GM20000 (cell line): ENCODE results near the gene KRTAP22-1.

Experiments
- DNase-seq: peaks from one replicate; pipeline ENCODE4 v3.0.0; 2012; ENCODE audit warnings: low spot score
- TF ChIP-seq, protein P1 (sequence below): IDR thresholded peaks from 2 replicates; pipeline ENCODE4 v1.5.1; 2012; ENCODE audit warnings: mild to moderate bottlenecking, control low read depth; ENCODE audit errors: extremely low read depth, missing control alignments

KRTAP22-1 gene

DNA sequence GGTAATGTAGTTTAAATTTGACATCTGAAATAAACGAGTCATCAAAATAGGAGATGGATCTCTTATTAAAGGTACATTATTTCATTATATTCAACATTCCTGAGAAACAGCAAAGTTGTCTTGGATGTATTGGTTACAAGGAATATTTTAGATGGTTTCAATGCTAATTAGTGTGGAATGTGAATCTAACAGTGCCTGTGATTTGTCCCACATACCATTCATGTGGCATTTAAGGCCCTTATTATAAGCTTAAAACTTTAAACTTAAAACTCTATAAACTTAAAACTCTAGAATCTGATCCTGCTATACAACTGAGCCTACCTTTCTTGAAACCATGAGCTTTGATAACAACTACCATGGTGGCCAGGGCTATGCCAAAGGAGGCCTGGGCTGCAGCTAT lies at the start of gene KRTAP22-1:
KRTAP22-1 (plus strand) TSS at position 301 of the 400 bp plus-strand sequence.
- TF ChIP-seq, protein P1, sequence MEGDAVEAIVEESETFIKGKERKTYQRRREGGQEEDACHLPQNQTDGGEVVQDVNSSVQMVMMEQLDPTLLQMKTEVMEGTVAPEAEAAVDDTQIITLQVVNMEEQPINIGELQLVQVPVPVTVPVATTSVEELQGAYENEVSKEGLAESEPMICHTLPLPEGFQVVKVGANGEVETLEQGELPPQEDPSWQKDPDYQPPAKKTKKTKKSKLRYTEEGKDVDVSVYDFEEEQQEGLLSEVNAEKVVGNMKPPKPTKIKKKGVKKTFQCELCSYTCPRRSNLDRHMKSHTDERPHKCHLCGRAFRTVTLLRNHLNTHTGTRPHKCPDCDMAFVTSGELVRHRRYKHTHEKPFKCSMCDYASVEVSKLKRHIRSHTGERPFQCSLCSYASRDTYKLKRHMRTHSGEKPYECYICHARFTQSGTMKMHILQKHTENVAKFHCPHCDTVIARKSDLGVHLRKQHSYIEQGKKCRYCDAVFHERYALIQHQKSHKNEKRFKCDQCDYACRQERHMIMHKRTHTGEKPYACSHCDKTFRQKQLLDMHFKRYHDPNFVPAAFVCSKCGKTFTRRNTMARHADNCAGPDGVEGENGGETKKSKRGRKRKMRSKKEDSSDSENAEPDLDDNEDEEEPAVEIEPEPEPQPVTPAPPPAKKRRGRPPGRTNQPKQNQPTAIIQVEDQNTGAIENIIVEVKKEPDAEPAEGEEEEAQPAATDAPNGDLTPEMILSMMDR: no peak
- DNase-seq: no peak

DNA sequence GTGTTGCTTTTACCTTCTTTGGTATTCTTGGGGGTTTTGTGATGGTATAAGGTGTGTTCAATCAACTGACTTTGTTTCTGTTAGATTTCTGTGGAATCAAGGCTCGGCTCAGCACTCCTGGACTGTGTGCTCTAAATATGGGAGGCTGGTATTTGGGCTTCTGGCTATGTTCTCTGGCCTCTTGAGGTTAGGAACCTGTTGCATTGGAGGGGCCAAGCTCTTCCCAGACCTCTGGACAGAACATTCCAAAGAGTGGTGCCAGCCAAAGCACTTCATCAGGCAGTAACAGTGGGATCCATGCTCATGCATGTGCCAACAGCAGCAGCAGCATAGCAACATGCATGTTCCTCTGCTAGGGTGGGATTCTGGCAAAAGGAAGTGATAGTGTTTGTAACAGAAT lies 48.1 kb upstream of the KRTAP22-1 start:
- no peak for DNase-seq
- TF ChIP-seq, protein P1: no peak

DNA sequence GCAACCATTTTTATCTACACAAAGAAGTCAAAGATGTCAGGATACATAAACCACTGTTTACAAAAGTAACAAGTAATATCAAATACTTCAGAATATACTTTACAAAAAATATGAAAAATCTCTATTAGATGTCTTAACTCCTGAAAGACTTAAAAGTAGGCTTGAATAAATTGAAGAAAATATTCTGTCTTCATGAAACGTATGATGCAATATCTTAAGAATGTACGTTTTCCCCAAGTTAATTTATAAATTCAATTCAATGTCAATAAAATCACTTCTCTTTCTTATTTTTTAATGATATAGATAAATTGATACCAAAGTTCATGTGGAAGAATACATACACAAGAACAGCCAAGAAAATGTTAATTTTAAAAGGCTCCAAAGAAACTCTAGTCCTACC lies 45.8 kb upstream of the KRTAP22-1 start:
- TF ChIP-seq, protein P1: no peak

DNA sequence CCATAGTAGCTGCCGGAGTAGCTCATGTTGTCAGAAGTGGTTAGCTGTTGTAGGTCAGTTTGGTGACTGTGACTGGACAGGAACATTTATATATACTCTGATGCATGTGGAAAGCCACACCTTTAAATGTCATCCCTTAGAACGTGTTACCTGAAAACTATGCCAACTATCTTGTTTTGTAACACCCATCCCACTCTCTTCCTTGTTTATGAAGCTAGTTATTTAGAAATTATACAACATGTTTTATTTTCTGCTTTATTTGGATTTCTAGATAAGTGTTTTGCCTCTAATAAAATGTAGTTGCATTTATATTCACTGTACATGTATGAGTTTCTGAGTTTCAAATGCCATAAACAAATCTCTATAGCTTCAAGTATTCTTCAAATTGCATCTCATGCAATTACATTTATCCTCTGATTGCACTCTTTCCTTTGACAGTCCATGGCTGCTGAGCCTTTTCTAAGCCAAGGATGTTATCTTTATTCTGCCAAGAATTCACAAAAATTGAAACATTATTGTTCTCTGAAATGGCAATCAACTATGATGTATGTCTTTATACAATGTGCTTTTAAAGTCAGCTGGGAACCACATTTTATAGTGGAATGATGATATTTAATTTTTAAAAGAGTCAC lies 39.5 kb upstream of the KRTAP22-1 start, which contains the start of gene KRTAP19-7:
KRTAP19-7 (minus strand) TSS at position 51 of the 632 bp plus-strand sequence; CDS start at position 26, 25 bp downstream.
- TF ChIP-seq, protein P1: no peak
- no peak for DNase-seq

More for the DNA sequence above, 45.8 kb upstream of the KRTAP22-1 start:
- DNase-seq: no peak

DNA sequence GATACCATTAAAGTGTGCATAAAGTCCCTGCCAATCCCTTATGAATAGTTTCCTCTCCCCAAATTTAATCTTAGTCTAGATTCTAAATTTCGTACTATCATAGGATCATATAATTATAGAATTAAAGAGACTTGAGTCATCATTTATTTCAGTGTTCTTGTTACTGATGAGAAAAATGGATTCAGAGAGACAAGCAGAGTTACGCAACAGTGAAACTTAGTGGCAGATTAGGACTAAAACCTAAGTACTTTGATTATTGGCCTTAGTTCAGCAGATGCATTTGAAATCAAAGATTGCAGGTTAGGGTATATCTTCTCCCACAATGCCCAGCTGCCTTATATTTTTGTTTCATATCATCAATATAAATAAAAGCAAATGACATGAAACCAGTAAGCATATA lies 38.9 kb upstream of the KRTAP22-1 start:
- no peak for DNase-seq
- TF ChIP-seq, protein P1: no peak

DNA sequence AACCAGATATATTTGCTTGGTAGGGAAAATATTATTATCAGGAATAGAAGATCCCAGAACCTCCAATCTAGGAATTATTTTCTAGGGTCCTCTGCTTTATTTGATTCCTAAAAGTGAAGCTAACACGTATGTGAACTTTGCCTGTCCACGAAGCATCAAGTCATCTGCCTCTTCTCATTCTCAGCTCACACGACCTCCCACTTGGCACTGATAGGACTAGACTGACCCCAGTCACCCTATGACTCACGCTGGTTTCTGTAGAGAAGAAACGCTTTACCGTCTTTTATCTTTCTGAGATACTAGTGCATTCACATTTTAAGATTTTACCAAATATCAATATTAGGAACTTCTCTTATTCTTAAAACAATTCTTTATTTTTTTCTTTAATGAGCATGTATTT lies 37.8 kb upstream of the KRTAP22-1 start:
- DNase-seq: no peak
- TF ChIP-seq, protein P1: no peak

DNA sequence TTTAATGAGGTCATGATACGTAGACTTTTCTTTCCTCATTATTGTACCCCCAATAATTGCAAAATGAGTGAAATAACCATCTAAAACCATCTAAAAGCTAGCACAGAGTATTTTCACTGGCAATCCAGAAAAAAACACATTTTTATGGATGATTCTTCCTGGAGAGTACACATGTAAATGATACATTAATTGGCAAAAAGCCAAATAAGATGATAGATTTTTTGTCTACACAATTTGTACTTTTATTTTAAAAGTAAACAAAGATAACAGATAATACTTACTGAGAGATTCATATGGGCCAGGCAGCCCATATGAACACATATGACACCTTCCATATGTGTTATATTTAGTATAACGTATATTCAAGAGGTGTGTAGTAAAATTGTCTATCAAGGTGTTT lies 37.3 kb upstream of the KRTAP22-1 start:
- no peak for DNase-seq
- TF ChIP-seq, protein P1: no peak
